Epidermal melanocyte (primary cell): ENCODE results near the gene GGT6.
"Not testable (repeated sequence)": the region's sequence is repeated elsewhere in the genome, so short reads cannot be mapped to it uniquely, and the experiment has no call there.

ENCODE experiments used
- DNase-seq: peaks from one replicate; pipeline ENCODE4 v3.0.0; 2011; ENCODE audit warnings: low spot score; ENCODE audit not compliant: insufficient read length

Gene GGT6

GRCh38 chr17:4560421-4560820 is at the start of gene GGT6:
TSS of gene GGT6 (minus strand) at chr17:4560577. CDS start at chr17:4560521, 56 bp downstream.
- no peak for DNase-seq

- DNase-seq: no peak
Observed at GRCh38 chr17:4610162-4610561, 49.8 kb upstream of the GGT6 start.

GRCh38 chr17:4609761-4610160 is 49.4 kb upstream of the GGT6 start:
- DNase-seq: no peak

GRCh38 chr17:4607773-4608187 is 47.4 kb upstream of the GGT6 start:
- peak; percentile 69 for DNase-seq

- DNase-seq: no peak
Observed at GRCh38 chr17:4607261-4607741, 46.9 kb upstream of the GGT6 start.

GRCh38 chr17:4605826-4606225 is 45.4 kb upstream of the GGT6 start:
- no peak for DNase-seq

GRCh38 chr17:4604736-4605135 is 44.4 kb upstream of the GGT6 start:
- not testable (repeated sequence) for DNase-seq

- DNase-seq: peak; percentile 79
Observed at GRCh38 chr17:4604111-4604644, 43.8 kb upstream of the GGT6 start.

- DNase-seq: no peak
Observed at GRCh38 chr17:4602041-4602440, 41.7 kb upstream of the GGT6 start.

GRCh38 chr17:4601326-4601725 is 40.9 kb upstream of the GGT6 start:
- no peak for DNase-seq

- DNase-seq: no peak
Observed at GRCh38 chr17:4600563-4600962, 40.2 kb upstream of the GGT6 start.

GRCh38 chr17:4599505-4600281 is 39.3 kb upstream of the GGT6 start:
- DNase-seq: no peak

GRCh38 chr17:4598776-4599504 is 38.6 kb upstream of the GGT6 start:
- no peak for DNase-seq

GRCh38 chr17:4597975-4598374 is 37.6 kb upstream of the GGT6 start:
- no peak for DNase-seq

GRCh38 chr17:4596636-4597380 is 36.4 kb upstream of the GGT6 start:
- DNase-seq: no peak

GRCh38 chr17:4595685-4596342 is 35.4 kb upstream of the GGT6 start:
- not testable (repeated sequence) for DNase-seq

GRCh38 chr17:4594931-4595684 is 34.7 kb upstream of the GGT6 start:
- DNase-seq: no peak

GRCh38 chr17:4594406-4594805 is 34.0 kb upstream of the GGT6 start:
- DNase-seq: no peak

GRCh38 chr17:4593021-4593421 is 32.6 kb upstream of the GGT6 start:
- no peak for DNase-seq

GRCh38 chr17:4592240-4593005 is 32.0 kb upstream of the GGT6 start:
- no peak for DNase-seq
